Colonic mucosa (tissue), 4 donors: ENCODE measurements around the gene HIPK2. TPM values are rescaled to one million over a fixed set of nuclear protein-coding genes. Genes with fewer than 3 reads are reported as not detected.

ENCODE experiments used
- DNase-seq: peaks from one replicate; pipeline ENCODE4 v3.0.0-alpha.2; 2020
- H3K27ac ChIP-seq: fragments of 200-600 bp; one replicate; pipeline ENCODE4 v1.8.0; 2021
- H3K27me3 ChIP-seq: fragments of 200-600 bp; one replicate; pipeline ENCODE4 v1.8.0; 2021
- H3K36me3 ChIP-seq: fragments of 200-600 bp; one replicate; pipeline ENCODE4 v1.8.0; 2021
- H3K4me1 ChIP-seq: fragments of 200-600 bp; one replicate; pipeline ENCODE4 v1.8.0; 2021; ENCODE audit warnings: mild to moderate bottlenecking
- H3K4me3 ChIP-seq: fragments of 200-600 bp; one replicate; pipeline ENCODE4 v1.8.0; 2021
- H3K9ac ChIP-seq, 2 donors: one replicate each; pipeline ENCODE4 v1.7.0; 2013; ENCODE audit warnings: control low read depth in 2 of 2, low read depth in 2 of 2, low read length in 2 of 2
- H3K9me3 ChIP-seq: fragments of 200-600 bp; one replicate; pipeline ENCODE4 v1.8.0; 2021
- intact Hi-C: fragments of 100-400 bp; cut with DNase I; formaldehyde crosslinking; loops from one replicate; pipeline ENCODE4 v1.14.1; 2022
- total RNA-seq, 2 donors: library from RNA; stranded (reverse); fragmentation: NEBNext Ultra II Directional in 1 of 2; extraction: Animal tissue kit (Norgen Biotek cat#: 25700) in 1 of 2; gene quantifications; one replicate each; pipeline ENCODE4 v1.2.1, GENCODE V29; 2021
- TF ChIP-seq, protein P1 (sequence below): fragments of 200-600 bp; IDR thresholded peaks from one replicate; pipeline ENCODE4 v1.8.0; 2022; ENCODE audit warnings: antibody characterized with exemption, mild to moderate bottlenecking
- donor health status: healthy.
- donor health status: DM: no; HTN: no; CAD: no.
- donor health status: DM: no; HTN: no; CAD: no.

HIPK2 gene
- total RNA-seq, 2 donors from 2014 or later, result 25.3 to 28.4 TPM

GRCh38 chr7:139763330-139763729 lies 14.5 kb downstream of the HIPK2 start:
- H3K36me3 ChIP-seq, result no peaks in the 10 kb centered on the region
- intact Hi-C loops, result no loop called here
- TF ChIP-seq, protein P1, sequence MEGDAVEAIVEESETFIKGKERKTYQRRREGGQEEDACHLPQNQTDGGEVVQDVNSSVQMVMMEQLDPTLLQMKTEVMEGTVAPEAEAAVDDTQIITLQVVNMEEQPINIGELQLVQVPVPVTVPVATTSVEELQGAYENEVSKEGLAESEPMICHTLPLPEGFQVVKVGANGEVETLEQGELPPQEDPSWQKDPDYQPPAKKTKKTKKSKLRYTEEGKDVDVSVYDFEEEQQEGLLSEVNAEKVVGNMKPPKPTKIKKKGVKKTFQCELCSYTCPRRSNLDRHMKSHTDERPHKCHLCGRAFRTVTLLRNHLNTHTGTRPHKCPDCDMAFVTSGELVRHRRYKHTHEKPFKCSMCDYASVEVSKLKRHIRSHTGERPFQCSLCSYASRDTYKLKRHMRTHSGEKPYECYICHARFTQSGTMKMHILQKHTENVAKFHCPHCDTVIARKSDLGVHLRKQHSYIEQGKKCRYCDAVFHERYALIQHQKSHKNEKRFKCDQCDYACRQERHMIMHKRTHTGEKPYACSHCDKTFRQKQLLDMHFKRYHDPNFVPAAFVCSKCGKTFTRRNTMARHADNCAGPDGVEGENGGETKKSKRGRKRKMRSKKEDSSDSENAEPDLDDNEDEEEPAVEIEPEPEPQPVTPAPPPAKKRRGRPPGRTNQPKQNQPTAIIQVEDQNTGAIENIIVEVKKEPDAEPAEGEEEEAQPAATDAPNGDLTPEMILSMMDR, result no peak
- H3K9me3 ChIP-seq, result no peaks in the 10 kb centered on the region
- no peak overlapping the region for H3K4me3 ChIP-seq
- H3K4me1 ChIP-seq, result no peaks in the 10 kb centered on the region
- H3K27ac ChIP-seq, result no peak overlapping the region
- DNase-seq, result no peak
- no peaks in the 10 kb centered on the region for H3K27me3 ChIP-seq
- H3K9ac ChIP-seq, result no peak overlapping the region

DNA sequence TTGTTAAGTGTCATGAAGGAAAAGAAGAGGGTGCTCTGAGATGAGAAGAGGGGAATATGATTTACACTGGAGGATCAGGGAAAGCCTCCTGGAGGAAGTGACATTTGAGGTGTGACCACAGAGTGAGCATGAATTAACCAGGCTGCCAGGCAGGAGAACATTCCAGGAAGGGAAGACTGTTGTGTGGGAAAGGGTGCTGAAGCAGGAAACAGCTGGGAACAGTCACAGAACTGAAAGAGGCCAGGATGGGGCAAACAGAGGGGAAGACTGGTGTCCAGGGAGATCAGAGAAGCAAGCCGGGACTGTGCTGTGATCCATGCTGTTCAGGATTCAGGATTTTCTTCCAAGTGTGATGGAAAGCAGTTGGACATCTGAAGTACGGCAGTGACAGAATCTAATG lies 14.9 kb downstream of the HIPK2 start:
- Histone ChIP-seq H3K9ac (no peak overlapping the region), H3K36me3 (no peaks in the 10 kb centered on the region), H3K9me3 (no peaks in the 10 kb centered on the region), H3K4me1 (no peaks in the 10 kb centered on the region), H3K27ac (no peak overlapping the region), H3K27me3 (no peaks in the 10 kb centered on the region), H3K4me3 (no peak overlapping the region)
- TF ChIP-seq, protein P1, result no peak
- DNase-seq, result no peak
- intact Hi-C loops, result no loop called here

DNA sequence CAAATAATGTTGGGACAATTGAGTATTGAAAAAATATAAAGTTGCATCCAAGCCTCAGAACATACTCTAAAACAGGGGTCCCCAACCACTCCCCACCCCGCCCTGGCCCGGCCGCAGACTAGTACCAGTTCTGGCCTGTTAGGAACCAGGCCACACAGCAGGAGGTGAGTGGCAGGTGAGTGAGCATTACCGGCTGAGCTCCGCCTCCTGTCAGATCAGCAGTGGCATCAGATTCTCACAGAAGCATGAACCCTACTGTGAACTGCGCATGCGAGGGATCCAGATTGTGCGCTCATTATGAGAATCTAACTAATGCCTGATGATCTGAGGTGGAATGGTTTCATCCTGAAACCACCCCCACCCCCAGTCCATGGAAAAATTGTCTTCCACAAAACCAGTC lies 19.4 kb downstream of the HIPK2 start:
- H3K36me3 ChIP-seq, result no peaks in the 10 kb centered on the region
- no peak overlapping the region for H3K27ac ChIP-seq
- DNase-seq, result peak; percentile 61
- H3K9ac ChIP-seq, result no peak overlapping the region
- H3K4me1 ChIP-seq, result peaks cover 8% of the 10 kb centered on the region
- TF ChIP-seq, protein P1, result no peak
- no peak overlapping the region for H3K4me3 ChIP-seq
- H3K9me3 ChIP-seq, result no peaks in the 10 kb centered on the region
- H3K27me3 ChIP-seq, result no peaks in the 10 kb centered on the region
- intact Hi-C loops, result no loop called here

DNA sequence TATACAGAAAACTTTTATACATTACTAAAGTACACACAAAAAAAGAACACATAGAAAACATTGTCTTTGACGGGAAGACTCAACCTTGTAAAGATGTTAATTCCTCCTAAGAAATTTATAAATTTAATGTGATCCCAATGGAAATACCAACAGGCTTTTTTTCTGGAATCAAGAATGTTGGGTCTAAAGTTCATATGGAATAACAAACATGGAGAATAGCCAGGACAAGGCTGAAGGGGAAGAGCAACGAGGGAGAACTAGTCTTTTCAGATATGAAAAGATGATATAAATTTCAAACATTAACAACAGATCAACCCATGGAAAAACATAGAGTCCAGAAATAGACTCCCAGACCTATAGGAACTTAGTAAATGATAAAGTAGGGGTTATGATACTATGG lies 19.8 kb downstream of the HIPK2 start:
- Histone ChIP-seq H3K4me1 (peaks cover 11% of the 10 kb centered on the region), H3K9me3 (no peaks in the 10 kb centered on the region), H3K9ac (no peak overlapping the region), H3K36me3 (no peaks in the 10 kb centered on the region), H3K4me3 (no peak overlapping the region), H3K27me3 (no peaks in the 10 kb centered on the region), H3K27ac (no peak overlapping the region)
- intact Hi-C loops, result no loop called here
- no peak for DNase-seq
- TF ChIP-seq, protein P1, result no peak

- Histone ChIP-seq H3K9me3 (no peaks in the 10 kb centered on the region), H3K9ac (no peak overlapping the region), H3K27me3 (no peaks in the 10 kb centered on the region), H3K4me1 (peaks cover 11% of the 10 kb centered on the region), H3K27ac (peak overlapping the region; percentile 32), H3K4me3 (no peak overlapping the region), H3K36me3 (no peaks in the 10 kb centered on the region)
- intact Hi-C loops, result no loop called here
- TF ChIP-seq, protein P1, result no peak
- peak; percentile 56 for DNase-seq
These were observed 24.1 kb downstream of the HIPK2 start for GRCh38 chr7:139753693-139754111.
